AG08396 (cell line): ENCODE measurements around the gene EFNA5.

ENCODE experiments used
- DNase-seq: peaks from one replicate; pipeline ENCODE4 v3.0.0; 2012; ENCODE audit warnings: low spot score, mixed read lengths

EFNA5 gene

DNA sequence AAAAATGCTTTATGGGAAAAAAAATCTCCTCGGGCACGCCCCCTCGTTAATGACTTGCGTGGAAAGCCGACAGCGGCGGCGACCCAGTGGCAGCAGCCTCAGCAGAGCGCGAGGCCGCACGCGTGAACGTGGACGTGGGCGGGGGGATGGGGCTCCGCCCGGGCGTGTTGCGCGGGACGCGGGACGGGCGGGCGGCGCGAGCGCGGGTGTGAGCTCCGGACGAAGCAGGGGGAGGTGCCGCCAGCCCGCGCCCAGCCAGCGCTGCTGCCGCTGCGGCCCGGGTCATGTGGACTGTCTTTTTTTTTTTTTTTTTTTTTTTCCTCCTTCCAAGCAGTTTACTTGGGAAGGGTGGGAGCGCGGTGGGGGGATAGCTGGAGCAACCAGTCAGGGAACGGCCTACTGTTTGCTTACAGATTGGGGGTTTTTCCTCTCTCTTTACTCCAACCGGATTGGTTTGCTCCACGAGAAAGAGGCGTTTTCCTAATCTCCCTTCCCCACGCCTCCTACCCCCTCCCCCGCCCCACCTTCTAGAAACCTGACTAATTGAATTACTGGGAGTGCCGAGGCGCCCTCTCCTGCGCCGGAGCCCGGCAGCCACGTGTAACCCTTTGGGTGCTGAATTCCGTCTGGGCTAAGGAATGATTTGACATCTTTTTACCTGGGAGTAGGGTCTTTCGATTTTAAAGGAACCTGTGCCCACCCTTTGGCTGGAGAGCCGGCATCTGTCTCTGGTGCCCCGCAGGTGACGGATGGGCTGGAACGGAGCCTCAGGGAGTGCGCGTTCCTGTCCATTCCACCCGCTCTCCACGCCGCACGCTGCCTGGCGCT is 1.7 kb upstream of the EFNA5 start:
- peak; percentile 77 for DNase-seq

DNA sequence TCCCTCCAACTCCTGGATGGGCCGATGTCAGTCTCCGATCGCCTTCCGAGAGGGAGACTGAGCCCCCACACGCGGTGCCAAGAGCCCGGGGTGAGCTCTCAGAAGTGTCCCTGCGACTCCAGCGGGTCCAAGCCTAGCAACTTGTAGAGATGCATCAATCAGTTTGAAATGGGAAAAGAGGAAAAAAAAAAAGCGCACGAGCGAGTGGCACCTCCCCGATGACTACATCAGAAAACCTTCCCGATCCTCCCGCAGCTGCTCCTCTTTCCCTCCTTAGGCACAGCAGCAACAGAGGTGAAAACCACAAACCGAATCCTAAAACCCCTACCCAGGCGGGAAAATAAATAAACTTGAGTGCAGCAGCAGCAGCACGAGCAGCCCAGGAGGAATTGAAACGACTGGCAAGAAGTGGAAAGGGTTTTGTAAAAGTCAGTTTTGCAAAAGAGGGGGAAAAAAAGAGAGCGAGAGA is 1.0 kb upstream of the EFNA5 start:
- DNase-seq: peak; percentile 73

DNA sequence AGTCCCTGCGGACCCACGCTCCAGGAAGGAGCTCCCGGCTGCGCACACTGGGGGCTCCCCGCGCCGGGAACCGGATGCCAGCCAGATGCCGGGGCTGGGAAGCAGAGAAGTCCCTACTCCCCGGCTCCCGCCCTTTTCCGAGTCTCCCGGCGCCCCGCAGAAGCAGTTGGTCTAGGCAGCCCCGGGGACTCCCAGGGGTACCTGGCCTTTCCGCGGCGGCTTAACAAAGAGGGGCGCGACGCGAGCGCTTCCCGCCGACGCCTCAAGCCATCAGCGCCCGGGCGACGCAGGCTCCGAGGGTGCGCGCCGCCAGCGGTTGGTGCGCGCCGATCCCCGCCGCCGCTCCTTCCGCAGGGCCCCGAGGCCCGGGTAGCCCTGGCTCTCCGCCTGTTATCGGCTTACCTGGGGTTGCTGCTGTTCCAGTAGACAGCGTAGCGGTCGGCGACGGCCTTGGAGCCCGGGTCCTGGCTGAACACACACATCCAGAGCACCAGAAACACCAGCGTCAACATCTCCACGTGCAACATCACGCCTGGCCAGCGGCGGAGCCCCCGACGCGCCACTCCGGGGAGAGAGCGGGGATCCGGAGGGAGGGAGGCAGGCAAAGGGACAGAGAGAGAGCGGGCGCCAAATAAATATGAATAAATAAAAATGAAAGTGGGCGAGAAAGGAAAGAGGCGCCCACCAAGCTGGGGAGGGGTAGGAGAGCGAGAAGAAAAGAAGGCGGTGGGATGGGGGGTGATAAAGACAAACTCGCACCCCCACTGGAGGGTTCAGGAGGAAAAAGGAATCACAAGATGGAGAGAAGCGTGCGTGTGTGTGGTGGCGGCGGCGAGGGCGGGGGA is 428 bp downstream of the EFNA5 start:
- DNase-seq: peak; percentile 21

DNA sequence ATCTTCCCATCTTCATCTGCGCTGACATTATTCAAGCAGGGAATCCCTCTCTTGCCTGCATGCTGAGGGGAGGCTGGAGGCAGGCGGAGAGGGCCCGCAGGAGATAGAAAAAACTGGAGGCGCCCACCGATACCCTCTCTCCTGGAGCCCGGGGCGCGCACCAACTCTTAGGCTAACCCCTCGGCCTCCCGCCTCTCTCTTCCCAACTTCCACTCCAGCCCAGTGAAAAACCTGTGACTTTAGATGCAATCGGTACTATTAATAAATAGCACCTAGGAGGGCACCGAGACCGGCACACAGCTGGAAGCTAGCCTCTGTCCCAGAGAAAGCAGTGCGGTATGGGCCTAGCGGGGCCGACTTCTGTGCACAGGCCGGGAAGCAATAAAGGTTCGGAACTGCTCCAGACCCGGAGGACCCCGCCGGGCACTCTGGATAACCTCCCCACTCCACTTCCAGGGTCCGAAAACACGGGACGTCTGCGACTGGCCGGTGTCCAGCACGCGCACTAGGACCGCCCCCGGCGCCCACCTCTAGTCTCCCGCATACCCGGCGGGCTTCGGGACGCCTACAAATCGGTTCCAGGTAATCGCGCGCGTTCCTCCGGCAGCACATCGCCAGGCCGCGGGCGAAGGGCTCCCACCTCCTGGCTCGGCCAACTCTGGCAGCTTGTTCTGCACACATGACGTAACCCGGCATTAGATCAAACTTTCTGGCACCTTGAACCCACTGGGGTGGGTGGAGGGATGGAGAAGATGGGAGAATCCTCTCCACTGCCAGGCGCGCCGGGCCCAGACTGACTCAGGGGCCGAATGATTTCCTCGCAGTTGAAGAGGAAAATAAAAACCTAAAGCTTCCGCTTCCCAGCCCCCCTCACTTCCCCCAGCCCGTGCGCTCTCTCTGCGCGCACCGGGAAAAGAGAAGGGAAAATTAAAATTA is 1.4 kb downstream of the EFNA5 start:
- peak; percentile 13 for DNase-seq

DNA sequence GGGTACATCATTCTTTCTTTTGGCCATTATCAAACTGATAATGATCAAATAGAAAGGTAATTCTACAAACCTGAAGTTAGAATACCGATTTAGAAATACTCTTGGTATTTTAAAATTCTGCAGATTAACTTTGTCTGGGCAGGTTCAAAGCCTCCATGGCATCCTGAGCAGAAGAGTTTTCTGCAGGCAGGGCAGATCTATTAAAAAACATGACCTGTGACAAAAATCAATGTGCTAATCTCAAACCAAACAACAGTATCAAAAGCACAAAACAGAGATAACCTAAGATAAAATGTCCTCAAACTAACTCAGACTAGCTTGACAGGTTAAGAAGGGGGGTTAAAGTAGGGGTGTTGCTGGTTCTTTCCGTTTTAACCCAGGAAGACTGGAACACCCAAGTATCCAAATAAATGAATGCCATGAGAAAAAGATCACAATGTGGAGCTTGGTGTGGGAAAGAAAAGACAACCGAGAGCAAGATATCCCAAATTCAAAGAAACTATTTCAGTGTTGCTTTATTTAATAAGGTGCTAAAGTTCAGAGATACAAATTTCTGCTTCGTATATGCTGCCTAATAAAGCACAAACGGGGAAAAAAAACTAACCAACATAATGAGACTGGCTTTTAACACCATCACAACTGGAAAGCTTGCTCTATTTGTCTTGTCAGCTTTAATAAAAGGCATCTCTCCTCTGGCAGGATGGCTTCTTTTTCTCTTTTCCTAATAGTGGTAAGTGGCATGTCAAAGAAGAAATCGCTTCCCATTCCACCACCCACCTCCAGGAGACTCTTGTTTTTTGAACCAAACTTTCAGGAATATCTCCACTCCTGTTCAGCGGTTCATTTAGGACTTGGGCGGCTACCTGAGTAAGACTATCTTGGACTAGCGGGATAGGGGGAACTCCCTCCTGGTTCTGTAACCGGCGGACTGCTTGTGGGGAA is 2.3 kb downstream of the EFNA5 start:
- DNase-seq: no peak

DNA sequence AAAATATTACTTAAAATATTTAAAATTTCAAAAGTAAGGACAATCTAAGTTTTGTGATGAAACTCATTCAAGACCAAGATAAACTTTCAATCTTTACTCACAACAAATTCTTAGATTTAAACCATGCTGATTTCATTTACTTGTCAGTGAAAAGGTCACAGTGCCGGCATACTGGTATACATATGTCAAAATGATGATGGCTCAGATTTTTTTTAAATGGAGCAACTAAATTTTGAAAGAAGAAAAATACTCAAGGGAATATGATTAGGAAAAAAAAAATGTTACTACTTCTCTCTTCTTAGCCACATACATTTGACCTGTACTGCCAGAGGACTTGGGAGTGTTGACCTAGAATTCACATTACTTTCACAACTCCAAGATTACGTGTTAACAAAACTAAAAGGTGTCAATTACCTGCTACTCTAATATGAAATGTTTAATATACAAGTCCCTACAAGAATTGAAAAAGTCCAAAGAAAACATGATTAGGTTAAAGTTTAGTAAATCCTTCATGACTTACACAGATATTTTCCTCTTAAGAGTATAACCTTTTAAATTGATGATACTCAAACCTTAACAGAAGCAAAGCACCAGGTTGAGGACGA is 4.6 kb downstream of the EFNA5 start:
- no peak for DNase-seq

DNA sequence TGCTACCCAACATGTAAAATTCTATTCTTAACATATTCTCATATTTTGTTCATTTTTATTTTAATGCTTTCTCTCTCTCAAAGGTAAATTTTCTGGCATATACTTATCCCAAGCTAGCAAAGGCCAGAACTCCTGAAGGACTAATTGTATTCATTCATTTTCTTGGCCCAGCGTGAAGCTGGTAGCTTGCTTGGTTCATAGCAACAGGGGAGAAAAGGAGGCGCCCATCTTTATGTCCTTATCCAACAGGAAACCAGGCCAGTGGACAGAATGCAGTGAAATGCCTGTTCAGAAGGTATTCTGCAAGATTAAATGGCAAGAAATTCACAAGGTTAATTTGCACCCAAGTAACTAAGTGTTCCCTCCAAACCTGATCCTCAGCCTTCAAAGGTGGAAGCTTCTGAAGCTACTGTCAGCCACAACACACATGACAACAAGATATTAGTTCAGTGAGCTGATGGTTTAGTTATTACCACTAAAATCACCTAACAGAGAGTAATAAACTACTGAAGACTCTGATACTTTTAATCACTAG is 5.6 kb downstream of the EFNA5 start:
- DNase-seq: no peak

DNA sequence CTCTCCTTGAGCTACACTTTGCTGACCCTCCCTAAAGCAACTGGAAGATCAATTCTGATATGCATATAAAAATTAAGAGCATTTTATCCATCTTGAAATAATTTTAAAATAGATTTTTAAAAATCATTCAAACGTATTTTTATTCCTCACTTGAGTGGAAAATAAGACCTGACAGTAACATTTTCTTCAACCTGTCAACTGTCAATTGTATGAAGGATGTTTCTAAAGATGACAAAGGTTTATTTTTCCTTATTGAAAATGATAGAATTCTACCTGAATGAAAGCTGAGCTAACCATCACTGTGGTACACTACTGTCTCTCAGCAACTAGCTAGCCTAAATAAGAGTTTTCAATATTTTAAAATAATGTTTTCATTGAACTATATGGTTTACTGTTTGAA is 7.0 kb downstream of the EFNA5 start:
- no peak for DNase-seq

DNA sequence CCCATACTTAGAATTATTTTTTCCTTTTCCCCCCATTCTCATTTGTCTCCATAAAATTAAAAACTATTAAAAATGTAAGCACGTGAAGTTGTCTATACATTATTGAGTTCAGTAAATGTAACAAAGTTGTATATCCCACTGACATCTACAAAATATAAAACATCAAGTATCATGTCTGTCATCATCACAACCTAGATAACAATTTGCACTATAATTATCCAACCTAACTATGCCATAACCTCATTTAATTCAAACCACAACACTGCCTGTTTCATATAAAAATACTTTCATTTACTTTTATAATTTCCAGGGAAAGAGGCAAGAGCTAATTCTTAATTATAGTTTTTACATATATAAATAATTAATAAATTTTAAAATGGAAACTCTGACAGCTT is 9.1 kb downstream of the EFNA5 start:
- no peak for DNase-seq

DNA sequence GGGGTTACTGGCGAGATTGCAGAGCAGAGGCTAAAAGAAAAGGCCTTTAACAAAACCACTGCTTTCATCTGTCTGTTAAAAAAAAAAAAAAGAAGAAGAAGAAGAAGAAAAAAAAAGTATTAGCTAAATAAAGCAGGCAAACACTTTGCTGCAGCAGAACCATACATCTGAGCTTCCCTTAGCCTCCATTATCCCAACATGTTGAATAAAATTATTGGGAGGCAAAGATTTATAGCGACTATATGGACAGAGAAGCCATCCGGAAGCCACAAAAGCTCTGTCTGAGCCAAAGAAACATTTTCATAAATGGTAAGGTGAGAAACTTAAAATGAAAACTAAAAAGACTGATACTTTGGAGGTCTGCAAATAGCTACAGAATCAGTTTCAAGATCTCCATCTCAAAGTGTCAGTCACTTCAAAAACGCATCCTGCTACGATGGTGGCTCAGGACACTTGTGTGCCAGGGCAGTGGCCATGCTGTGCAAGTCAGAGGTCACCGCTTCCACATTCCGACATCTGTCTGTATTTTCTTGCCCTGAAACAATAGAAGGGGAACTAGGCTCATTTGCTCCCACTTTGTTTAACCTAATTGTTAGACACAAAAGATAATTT is 9.6 kb downstream of the EFNA5 start:
- DNase-seq: no peak

DNA sequence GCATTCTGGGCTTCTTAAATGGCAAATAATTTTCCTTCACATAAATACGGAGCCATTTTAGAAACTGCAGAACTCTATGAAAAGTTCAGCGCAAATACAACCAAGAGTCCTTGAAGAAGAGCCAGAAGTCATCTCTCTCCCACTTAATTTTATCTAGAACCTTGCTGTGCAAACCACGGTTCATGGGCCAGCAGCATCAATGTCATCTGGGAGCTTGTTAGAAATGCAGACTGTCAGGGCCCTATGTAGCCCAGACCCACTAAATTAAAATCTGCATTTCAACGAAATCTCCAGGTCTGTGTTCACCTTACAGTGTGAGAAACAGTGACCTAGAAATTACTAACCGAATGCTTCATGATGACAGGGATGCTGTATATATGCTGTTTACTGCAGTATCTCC is 12.2 kb downstream of the EFNA5 start:
- no peak for DNase-seq

DNA sequence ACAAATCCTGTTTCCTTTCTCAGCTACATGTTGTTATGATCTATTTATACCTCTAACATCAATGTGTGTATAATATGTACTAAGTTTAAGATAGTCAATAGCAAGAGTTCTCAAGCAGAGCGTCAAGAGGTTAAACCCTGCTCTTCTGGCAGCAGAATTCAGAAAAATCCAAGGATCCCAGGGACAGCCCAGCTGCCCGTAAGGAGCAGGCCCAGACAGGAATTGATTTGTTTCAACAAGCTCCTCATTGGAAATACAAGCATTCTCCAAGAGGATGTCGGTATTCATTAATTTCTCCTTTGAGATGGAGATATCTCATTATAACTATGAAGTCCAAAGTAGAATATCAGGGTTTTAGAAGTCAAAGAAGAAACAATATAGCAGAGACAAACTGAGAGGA is 14.9 kb downstream of the EFNA5 start:
- DNase-seq: no peak

DNA sequence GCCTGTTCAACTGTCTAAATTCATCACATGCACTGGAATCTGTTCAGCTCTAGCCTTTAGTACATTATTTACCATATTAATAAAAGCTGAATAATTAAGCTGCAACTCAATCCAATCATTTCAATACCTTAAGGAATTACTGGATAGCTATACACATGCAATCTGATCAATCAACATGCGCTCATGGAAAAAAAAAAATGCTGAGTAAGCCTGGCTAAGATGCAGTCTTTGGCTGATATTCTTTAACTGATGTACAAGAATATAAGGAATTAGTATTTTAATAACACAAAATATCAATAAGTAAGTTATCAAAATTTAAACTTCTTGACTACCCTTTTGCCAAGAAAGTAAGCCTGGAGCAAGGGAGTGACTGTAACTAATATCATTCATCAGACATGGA is 15.9 kb downstream of the EFNA5 start:
- DNase-seq: no peak

DNA sequence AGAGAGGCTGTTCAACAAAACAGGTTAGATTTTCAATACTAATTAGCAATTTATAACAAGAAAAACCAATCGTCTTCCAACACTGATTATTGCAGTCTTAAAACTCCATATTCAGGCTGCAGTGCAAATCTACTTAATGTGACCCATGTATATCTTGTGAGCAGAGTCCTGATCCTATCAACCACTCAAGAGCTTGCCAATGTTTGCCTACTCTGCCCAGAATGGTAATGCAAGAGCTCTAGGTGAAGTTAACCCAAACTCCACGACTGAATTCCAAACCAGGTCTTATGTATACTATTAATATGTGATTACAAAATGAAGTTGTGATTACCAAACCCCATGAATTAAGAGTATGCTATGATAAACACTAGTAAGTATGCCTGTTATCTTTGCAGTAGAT is 17.1 kb downstream of the EFNA5 start:
- no peak for DNase-seq

DNA sequence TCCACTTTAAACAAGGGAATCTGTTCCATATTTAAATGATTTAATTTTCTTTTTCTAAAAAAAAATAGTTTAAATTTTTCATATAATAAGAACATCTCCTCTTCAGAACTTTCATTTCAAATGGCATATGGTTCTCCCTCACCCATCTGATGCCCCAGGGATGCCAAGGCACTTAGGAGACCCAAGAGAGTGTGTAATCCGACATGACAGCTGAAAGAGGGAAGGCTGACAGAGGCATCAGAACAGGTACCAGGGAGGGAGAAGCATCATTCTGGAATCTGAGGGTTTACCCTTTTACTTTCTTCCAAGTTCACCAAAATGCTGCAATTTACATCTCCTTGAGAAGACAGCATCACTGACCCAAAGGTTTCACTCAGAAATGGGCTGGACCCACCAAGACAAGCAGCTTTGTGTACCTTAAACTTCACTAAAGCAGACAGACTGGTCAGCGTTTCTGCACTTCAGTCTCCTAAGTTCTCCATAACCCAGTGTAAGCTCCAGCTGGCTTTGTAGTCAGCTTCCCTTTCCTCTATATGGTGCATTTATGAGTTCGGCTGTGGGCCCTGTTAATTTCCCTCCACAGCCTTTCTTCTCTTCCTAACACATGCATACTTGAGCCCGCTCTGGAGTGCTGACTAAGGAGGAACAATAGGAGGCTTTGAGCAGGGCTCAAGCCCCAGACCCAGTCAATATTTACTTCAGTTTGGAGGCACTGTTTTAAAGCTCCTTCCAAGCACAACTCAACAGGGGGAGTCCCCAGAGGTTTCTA is 17.7 kb downstream of the EFNA5 start:
- no peak for DNase-seq

DNA sequence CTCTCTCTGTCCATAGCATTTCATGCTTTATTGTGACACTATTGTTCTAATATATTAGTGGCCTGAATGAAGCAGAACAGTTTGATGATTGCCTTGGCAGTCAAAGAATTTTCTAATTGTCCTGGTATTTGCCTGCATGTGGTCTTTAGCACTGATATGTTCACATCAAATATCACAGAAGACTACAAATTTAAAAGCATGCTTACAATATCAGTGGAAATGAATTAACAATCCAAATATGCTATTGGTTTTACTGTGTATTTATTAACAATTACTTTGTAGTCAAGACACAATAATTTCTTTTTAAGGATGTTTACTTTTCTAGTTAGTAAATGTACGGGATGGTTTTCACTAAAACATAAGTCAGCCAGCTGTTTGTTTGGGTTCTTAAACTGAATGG is 18.3 kb downstream of the EFNA5 start:
- no peak for DNase-seq

DNA sequence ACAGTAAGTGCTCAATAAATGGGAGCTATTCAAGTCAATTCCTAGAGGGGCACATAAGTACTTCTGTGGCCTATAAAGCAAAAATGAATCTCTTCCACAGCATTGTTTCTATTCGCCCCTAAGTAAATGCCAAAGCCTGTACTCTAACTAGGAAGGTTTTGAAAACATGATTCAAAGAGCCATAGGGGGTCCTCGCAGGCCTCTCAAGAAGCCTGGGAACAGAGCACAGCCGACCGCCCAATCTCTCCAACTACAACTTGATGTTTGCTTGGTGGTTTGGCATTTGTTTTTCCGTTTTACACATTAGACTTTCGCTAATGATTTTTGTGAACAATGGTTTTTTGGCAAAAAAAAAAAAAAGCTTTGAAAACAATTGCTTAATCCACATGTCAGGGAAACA is 19.4 kb downstream of the EFNA5 start:
- DNase-seq: no peak

DNA sequence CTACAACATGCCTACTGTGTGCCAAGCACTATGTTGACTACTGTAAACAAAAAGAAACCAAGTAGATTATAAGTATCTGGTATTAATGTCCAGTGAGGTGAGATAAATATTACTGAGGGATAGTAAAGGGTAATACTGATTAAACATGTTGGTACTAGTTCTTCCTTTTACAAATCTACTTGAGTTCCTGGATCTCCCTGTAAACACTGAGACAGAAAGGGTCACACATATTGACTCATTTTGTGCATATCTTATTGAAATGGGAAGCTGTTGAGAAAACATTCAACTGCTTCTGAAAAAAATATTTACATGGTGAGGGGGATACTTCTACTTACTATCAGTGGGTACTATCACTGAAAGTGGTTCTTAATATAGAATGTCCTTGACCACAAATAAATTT is 24.3 kb downstream of the EFNA5 start:
- DNase-seq: no peak

DNA sequence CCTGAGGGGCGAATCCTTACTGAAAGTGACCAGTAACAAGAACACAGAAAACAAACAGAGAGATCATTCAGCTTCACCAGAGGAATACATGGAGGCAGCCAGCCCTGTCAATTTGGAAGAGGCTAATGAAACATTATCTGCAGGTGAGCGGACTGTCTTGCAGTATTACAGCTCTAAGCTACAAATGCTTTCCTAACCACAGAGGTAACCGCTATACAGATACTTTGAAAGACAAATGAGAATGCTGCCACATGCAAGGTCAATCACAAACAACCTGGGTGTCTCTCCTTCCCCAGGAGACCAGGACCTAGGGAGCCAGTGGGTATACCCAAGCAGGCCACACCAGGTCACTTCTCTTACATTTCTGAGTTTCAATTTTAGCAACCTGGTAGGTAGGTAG is 30.2 kb downstream of the EFNA5 start:
- no peak for DNase-seq
